GM23338 (cell line): ENCODE results near the gene DMWD. TPM values are rescaled to one million over a fixed set of nuclear protein-coding genes. Genes with fewer than 3 reads are reported as not detected.

Experiments
- ATAC-seq: fragments of 200-7000 bp; cut with Tn5 transposase; 3 replicates; pipeline ENCODE4 v1.9.1; 2020
- DNase-seq: peaks from one replicate; pipeline ENCODE4 v3.0.0-alpha.2; 2015; ENCODE audit warnings: low spot score
- H2AFZ ChIP-seq: fragments of 200-600 bp; sonication (generic); 2 replicates; pipeline ENCODE4 v1.8.0; 2016; ENCODE audit warnings: antibody characterized with exemption, mild to moderate bottlenecking, moderate library complexity
- H3F3A ChIP-seq: fragments of 200-600 bp; sonication (generic); replicated peaks from 2 replicates; pipeline ENCODE4 v1.8.0; 2017; ENCODE audit warnings: antibody characterized with exemption, mixed run types, low read depth
- H3K27ac ChIP-seq: fragments of 200-600 bp; sonication (generic); 2 replicates; pipeline ENCODE4 v1.6.1; 2016; ENCODE audit warnings: low read depth
- H3K27me3 ChIP-seq: fragments of 200-600 bp; sonication (generic); 2 replicates; pipeline ENCODE4 v1.8.0; 2016; ENCODE audit warnings: mild to moderate bottlenecking, mixed run types, moderate library complexity; ENCODE audit not compliant: insufficient read depth
- H3K36me3 ChIP-seq: fragments of 200-600 bp; sonication (generic); 2 replicates; pipeline ENCODE4 v1.8.0; 2016; ENCODE audit warnings: mild to moderate bottlenecking; ENCODE audit not compliant: insufficient read depth
- H3K4me1 ChIP-seq: fragments of 200-600 bp; sonication (generic); 2 replicates; pipeline ENCODE4 v1.8.0; 2016; ENCODE audit warnings: mild to moderate bottlenecking, moderate library complexity; ENCODE audit not compliant: insufficient read depth
- H3K4me2 ChIP-seq: fragments of 200-600 bp; sonication (generic); 2 replicates; pipeline ENCODE4 v1.7.1; 2017; ENCODE audit warnings: mixed run types
- H3K4me3 ChIP-seq: fragments of 200-600 bp; sonication (generic); 2 replicates; pipeline ENCODE4 v1.6.1; 2016; ENCODE audit warnings: mixed run types
- H3K79me2 ChIP-seq: fragments of 200-600 bp; sonication (generic); replicated peaks from 2 replicates; pipeline ENCODE4 v1.8.0; 2017; ENCODE audit warnings: mild to moderate bottlenecking; ENCODE audit not compliant: insufficient read depth
- H3K9me2 ChIP-seq: fragments of 200-600 bp; sonication (generic); 2 replicates; pipeline ENCODE4 v1.8.0; 2017; ENCODE audit not compliant: insufficient read depth
- H4K20me1 ChIP-seq: fragments of 200-600 bp; sonication (generic); replicated peaks from 2 replicates; pipeline ENCODE4 v1.8.0; 2017; ENCODE audit warnings: mild to moderate bottlenecking; ENCODE audit not compliant: insufficient read depth
- H3K27ac Mint-ChIP-seq: 2 replicates; pipeline ENCODE4 v1.8.0; 2020; ENCODE audit warnings: inconsistent platforms, mild to moderate bottlenecking, moderate library complexity, mixed read lengths
- H3K27me3 Mint-ChIP-seq: 3 replicates; pipeline ENCODE4 v1.8.0; 2022; ENCODE audit warnings: low read depth, mild to moderate bottlenecking, moderate library complexity, mixed read lengths, inconsistent platforms; ENCODE audit not compliant: insufficient read depth, poor library complexity
- H3K36me3 Mint-ChIP-seq: 3 replicates; pipeline ENCODE4 v1.8.0; 2021; ENCODE audit warnings: low read depth, mild to moderate bottlenecking, inconsistent platforms, moderate library complexity, mixed read lengths
- H3K4me1 Mint-ChIP-seq: 3 replicates; pipeline ENCODE4 v1.8.0; 2020; ENCODE audit warnings: mild to moderate bottlenecking, inconsistent platforms, mixed read lengths
- H3K4me3 Mint-ChIP-seq: 3 replicates; pipeline ENCODE4 v1.8.0; 2021; ENCODE audit warnings: moderate library complexity, mild to moderate bottlenecking, inconsistent platforms, mixed read lengths
- H3K9me3 Mint-ChIP-seq: 3 replicates; pipeline ENCODE4 v1.8.0; 2020; ENCODE audit warnings: moderate library complexity, mild to moderate bottlenecking, inconsistent platforms, mixed read lengths
- CREB1 ChIP-seq: fragments of 250-450 bp; sonication (Bioruptor Pico); IDR thresholded peaks from 2 replicates; pipeline ENCODE4 v1.5.0; 2020; ENCODE audit warnings: low read depth, mild to moderate bottlenecking, moderate library complexity
- CTCF ChIP-seq, 2 experiments: fragments of 200-600 bp in 1 of 2; sonication (generic) in 1 of 2; conservative IDR thresholded peaks; 2 replicates each; pipeline versions ENCODE4 v1.5.1 to v1.6.1; 2016 to 2017; ENCODE audit warnings: antibody characterized with exemption in 2 of 2, low read depth in 2 of 2, mild to moderate bottlenecking in 2 of 2, moderate library complexity in 1 of 2
- ETS1 ChIP-seq: IDR thresholded peaks from 2 replicates; pipeline ENCODE4 v1.6.1; 2016; ENCODE audit warnings: antibody characterized with exemption
- EZH2 ChIP-seq: fragments of 200-600 bp; sonication (generic); IDR thresholded peaks from one replicate; pipeline ENCODE4 v1.8.0; 2017; ENCODE audit warnings: antibody characterized with exemption, mild to moderate bottlenecking, low read depth; ENCODE audit not compliant: unreplicated experiment
- EZH2phosphoT487 ChIP-seq: fragments of 200-600 bp; sonication (generic); IDR thresholded peaks from one replicate; pipeline ENCODE4 v1.8.1; 2018; ENCODE audit warnings: antibody characterized with exemption; ENCODE audit not compliant: unreplicated experiment
- JUNB ChIP-seq: IDR thresholded peaks from one replicate; pipeline ENCODE4 v1.6.1; 2016; ENCODE audit warnings: antibody characterized with exemption; ENCODE audit not compliant: unreplicated experiment
- NANOG ChIP-seq: IDR thresholded peaks from 2 replicates; pipeline ENCODE4 v1.6.1; 2016; ENCODE audit warnings: antibody characterized with exemption, borderline replicate concordance
- POLR2AphosphoS5 ChIP-seq: IDR thresholded peaks from 2 replicates; pipeline ENCODE4 v1.6.1; 2016; ENCODE audit warnings: antibody characterized with exemption, low read depth
- REST ChIP-seq: IDR thresholded peaks from one replicate; pipeline ENCODE4 v1.6.1; 2018; ENCODE audit warnings: antibody characterized with exemption; ENCODE audit not compliant: unreplicated experiment
- STAT1 ChIP-seq: IDR thresholded peaks from one replicate; pipeline ENCODE4 v1.6.1; 2016; ENCODE audit warnings: antibody characterized with exemption; ENCODE audit not compliant: unreplicated experiment
- ZNF114 ChIP-seq: fragments of 250-450 bp; sonication (Bioruptor Pico); IDR thresholded peaks from 2 replicates; pipeline ENCODE4 v1.5.0; 2020; ENCODE audit warnings: mild to moderate bottlenecking, moderate library complexity
- ZNF331 ChIP-seq: fragments of 250-450 bp; sonication (Bioruptor Pico); IDR thresholded peaks from 2 replicates; pipeline ENCODE4 v1.5.0; 2020; ENCODE audit warnings: low read depth, mild to moderate bottlenecking, moderate library complexity
- ZNF462 ChIP-seq: fragments of 250-450 bp; sonication (Bioruptor Pico); IDR thresholded peaks from 2 replicates; pipeline ENCODE4 v1.5.0; 2020; ENCODE audit warnings: mild to moderate bottlenecking, moderate library complexity
- polyA plus RNA-seq: library from polyadenylated mRNA; unstranded; fragments of >200 nt; fragmentation: Nextera tagmentation; extraction: Ambion mirVana; gene quantifications from 2 replicates; pipeline ENCODE4 v1.2.1, GENCODE V29; 2016
- total RNA-seq: library from RNA; depleted of rRNA; stranded (reverse); fragments of >200 nt; shearing (Covaris generic); gene quantifications from 2 replicates; pipeline ENCODE4 v1.2.3, GENCODE V29; 2014

DMWD gene
- total and polyA plus RNA-seq, 2 experiments from 2014 or later: 12.1 to 45.6 TPM

DNA sequence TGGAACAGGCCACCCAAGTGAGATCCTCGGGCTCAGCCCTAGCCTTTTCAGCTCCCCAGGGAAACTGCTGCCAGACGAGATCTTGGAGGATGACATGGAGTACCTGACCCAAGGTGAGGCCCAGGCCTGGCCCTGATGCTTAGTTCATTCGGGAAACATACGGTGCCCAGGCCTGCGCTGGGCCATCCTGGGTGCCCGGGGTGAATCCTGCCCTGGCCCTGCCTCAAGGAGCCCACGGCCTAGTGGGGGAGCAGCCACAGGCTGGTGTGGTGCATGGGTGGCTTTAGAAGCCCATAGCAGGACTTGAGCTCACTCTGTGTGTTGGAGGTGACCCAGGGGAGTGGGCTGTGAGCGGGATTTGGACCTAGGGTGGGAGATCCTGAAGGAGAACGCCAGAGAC, 33.7 kb downstream of the DMWD start:
- H3K36me3 Mint-ChIP-seq: no peaks in the 10 kb centered on the region
- Histone ChIP-seq H3K4me3 (no peak overlapping the region), H3K4me2 (no peak overlapping the region), H3K36me3 (no peaks in the 10 kb centered on the region), H3K9me2 (no peaks in the 10 kb centered on the region), H3K79me2 (no peaks in the 10 kb centered on the region), H3K4me1 (peaks cover 5% of the 10 kb centered on the region; the same call in 1 of the 2 replicates), H3F3A (no peaks in the 10 kb centered on the region), H2AFZ (no peak overlapping the region), H3K27me3 (no peaks in the 10 kb centered on the region), H4K20me1 (no peaks in the 10 kb centered on the region), H3K27ac (no peak overlapping the region)
- TF ChIP-seq STAT1 (no peak), CTCF (conservative IDR thresholded peaks at IDR 0.05; ENCODE audit: low read depth in 2 of 2) (no peak), EZH2phosphoT487 (no peak), REST (no peak), POLR2AphosphoS5 (no peak), ETS1 (no peak), ZNF462 (CRISPR knock-in tag) (no peak), EZH2 (no peak), CREB1 (CRISPR knock-in tag) (no peak), ZNF114 (CRISPR knock-in tag) (no peak), NANOG (no peak), JUNB (no peak), ZNF331 (CRISPR knock-in tag) (no peak)
- H3K9me3 Mint-ChIP-seq: no peaks in the 10 kb centered on the region; the same call in 2 of the 3 replicates
- peaks cover 19% of the 10 kb centered on the region for H3K27me3 Mint-ChIP-seq
- peaks cover 5% of the 10 kb centered on the region; the same call in 2 of the 3 replicates for H3K4me1 Mint-ChIP-seq
- DNase-seq (no peak), ATAC-seq (no peak)
- H3K4me3 Mint-ChIP-seq: no peak overlapping the region
- no peak overlapping the region for H3K27ac Mint-ChIP-seq
